Ascending aorta (tissue), 2 donors: Measurements from ENCODE around the gene DUSP2. TPM values are rescaled to one million over a fixed set of nuclear protein-coding genes. Genes with fewer than 3 reads are reported as not detected.

Experiments
- DNase-seq, 2 donors: peaks; one replicate each; pipeline ENCODE4 v3.0.0-alpha.2; 2019; ENCODE audit warnings: low spot score in 2 of 2
- H3K27ac ChIP-seq, 2 donors: fragments of 200-600 bp; sonication (generic); one replicate each; pipeline ENCODE4 v1.5.1; 2016 to 2017; ENCODE audit warnings: mild to moderate bottlenecking in 1 of 2
- H3K27me3 ChIP-seq: fragments of 200-600 bp; sonication (generic); one replicate; pipeline ENCODE4 v1.5.1; 2017
- H3K36me3 ChIP-seq, 2 donors: fragments of 200-600 bp; sonication (generic); one replicate each; pipeline ENCODE4 v1.5.1; 2016
- H3K4me1 ChIP-seq, 2 donors: fragments of 200-600 bp; sonication (generic); one replicate each; pipeline ENCODE4 v1.5.1; 2016 to 2017; ENCODE audit warnings: mild to moderate bottlenecking in 1 of 2
- H3K4me3 ChIP-seq, 2 donors: fragments of 200-600 bp; sonication (generic); one replicate each; pipeline ENCODE4 v1.5.1; 2016 to 2017; ENCODE audit warnings: mild to moderate bottlenecking in 1 of 2
- H3K9me3 ChIP-seq, 2 donors: fragments of 200-600 bp; sonication (generic); one replicate each; pipeline ENCODE4 v1.5.1; 2016
- intact Hi-C: fragments of 100-400 bp; cut with DNase I; formaldehyde crosslinking; loops from one replicate; pipeline ENCODE4 v1.15.1; 2023
- total RNA-seq: library from RNA; depleted of rRNA; stranded (reverse); fragments of >200 nt; gene quantifications from one replicate; pipeline ENCODE4 v1.1.0, GENCODE V29; 2016
- TF ChIP-seq, protein P1 (sequence below), 3 experiments: fragments of 200-600 bp in 2 of 3; fragments of 450-650 bp in 1 of 3; sonication (generic) in 2 of 3; IDR thresholded peaks; one replicate each; pipeline ENCODE4 v1.5.1; 2016 to 2019; ENCODE audit warnings: antibody characterized with exemption in 3 of 3, mild to moderate bottlenecking in 1 of 3, moderate library complexity in 1 of 3

The DUSP2 gene
- total RNA-seq, 1 donor from 2014 or later: 7.2 TPM

DNA sequence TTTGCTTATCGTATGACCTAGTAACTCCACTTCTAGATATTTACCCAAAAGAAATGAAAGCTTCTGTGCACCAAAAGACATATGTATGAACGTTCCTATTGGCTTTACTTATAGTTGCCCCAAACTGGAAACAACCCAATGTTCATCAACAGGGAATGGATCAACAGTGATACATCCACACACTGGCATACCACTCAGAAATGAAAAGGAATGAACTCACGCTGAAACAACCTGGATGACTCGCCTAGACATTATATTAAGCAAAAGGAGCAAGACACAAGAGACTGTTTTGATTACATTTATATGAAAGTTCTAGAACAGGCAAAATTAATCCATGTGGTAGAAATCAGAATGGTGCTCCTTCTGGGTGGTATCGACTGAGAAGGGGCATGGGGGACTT lies 47.8 kb downstream of the DUSP2 start:
- no peaks in the 10 kb centered on the region for H3K36me3 ChIP-seq
- H3K27me3 ChIP-seq: no peaks in the 10 kb centered on the region
- H3K4me1 ChIP-seq: peaks cover 3 to 8% of the 10 kb centered on the region in 2 donors
- H3K4me3 ChIP-seq: no peak overlapping the region
- H3K27ac ChIP-seq: no peak overlapping the region
- TF ChIP-seq, protein P1, sequence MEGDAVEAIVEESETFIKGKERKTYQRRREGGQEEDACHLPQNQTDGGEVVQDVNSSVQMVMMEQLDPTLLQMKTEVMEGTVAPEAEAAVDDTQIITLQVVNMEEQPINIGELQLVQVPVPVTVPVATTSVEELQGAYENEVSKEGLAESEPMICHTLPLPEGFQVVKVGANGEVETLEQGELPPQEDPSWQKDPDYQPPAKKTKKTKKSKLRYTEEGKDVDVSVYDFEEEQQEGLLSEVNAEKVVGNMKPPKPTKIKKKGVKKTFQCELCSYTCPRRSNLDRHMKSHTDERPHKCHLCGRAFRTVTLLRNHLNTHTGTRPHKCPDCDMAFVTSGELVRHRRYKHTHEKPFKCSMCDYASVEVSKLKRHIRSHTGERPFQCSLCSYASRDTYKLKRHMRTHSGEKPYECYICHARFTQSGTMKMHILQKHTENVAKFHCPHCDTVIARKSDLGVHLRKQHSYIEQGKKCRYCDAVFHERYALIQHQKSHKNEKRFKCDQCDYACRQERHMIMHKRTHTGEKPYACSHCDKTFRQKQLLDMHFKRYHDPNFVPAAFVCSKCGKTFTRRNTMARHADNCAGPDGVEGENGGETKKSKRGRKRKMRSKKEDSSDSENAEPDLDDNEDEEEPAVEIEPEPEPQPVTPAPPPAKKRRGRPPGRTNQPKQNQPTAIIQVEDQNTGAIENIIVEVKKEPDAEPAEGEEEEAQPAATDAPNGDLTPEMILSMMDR (IDR thresholded peaks at IDR 0.05): no peak
- intact Hi-C loops: no loop called here
- H3K9me3 ChIP-seq: no peaks in the 10 kb centered on the region
- DNase-seq: no peak

DNA sequence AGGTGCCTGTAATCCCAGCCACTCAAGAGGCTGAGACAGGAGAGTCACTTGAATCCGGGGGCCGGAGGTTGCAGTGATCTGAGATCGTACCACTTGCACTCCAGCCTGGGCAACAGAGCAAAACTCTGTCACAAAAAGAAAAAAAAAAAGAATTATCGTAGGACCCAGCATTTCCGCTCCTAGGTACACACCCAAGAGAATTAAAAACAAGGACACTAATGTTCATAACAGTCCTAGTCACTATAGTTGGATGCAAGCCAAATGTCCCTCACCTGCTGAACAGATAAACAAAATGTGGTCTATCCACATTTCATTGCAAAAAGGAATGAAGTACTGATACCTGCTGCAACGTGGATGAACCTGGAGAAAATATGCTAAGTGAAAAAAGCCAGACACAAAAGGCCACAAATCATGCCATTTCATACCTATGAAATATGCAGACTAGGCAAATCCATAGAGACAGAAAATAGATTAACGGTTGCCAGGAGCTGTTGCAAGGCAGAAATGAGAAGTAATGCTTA lies 50.1 kb downstream of the DUSP2 start:
- Histone ChIP-seq H3K4me3 (no peak overlapping the region), H3K27me3 (no peaks in the 10 kb centered on the region), H3K27ac (no peak overlapping the region), H3K9me3 (no peaks in the 10 kb centered on the region), H3K36me3 (no peaks in the 10 kb centered on the region), H3K4me1 (peaks cover 3 to 8% of the 10 kb centered on the region in 2 donors)
- DNase-seq: peak in 1 of 2 donors; percentile 33
- TF ChIP-seq, protein P1 (IDR thresholded peaks at IDR 0.05): no peak
- intact Hi-C loops: no loop called here

DNA sequence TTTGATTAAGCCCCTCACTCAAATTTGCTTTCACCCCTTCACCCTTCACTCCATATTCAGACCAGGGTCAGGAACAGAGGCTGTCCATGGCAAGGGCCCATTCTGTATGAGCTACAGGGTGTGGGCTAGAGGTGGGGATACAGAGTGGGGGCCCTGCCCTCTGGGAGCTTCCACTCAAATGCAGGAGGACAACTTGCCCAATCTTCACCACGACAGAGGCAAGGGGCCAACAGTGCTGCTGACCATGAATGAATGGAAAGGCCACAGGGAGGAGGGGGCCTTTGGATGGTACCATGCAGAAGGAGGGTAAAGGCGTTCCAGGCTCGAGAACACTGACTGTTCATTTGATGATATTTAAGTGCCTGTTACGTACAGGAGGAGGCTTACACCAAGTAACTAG lies 51.7 kb downstream of the DUSP2 start:
- H3K27ac ChIP-seq: no peak overlapping the region
- no peaks in the 10 kb centered on the region for H3K27me3 ChIP-seq
- peaks cover 0 to 2% of the 10 kb centered on the region in 2 donors for H3K4me1 ChIP-seq
- no peak overlapping the region for H3K4me3 ChIP-seq
- no peaks in the 10 kb centered on the region for H3K36me3 ChIP-seq
- DNase-seq: no peak
- H3K9me3 ChIP-seq: no peaks in the 10 kb centered on the region
- TF ChIP-seq, protein P1 (IDR thresholded peaks at IDR 0.05): no peak
- intact Hi-C loops: no loop called here

Other genes with a start within 250 kb of the DUSP2 start
- gene ANKRD36C, start 153.6 kb downstream of the DUSP2 start, total RNA-seq: 12.1 TPM
- 9.4 TPM for gene GPAT2, start 110.5 kb downstream of the DUSP2 start, total RNA-seq
- 9.4 TPM for gene ADRA2B, start 28.9 kb downstream of the DUSP2 start, total RNA-seq
- not detected for gene ASTL, start 6.9 kb downstream of the DUSP2 start, total RNA-seq
- 85.6 TPM for gene STARD7, start 63.4 kb upstream of the DUSP2 start, total RNA-seq
- gene TMEM127, start 120.6 kb upstream of the DUSP2 start, total RNA-seq: 61.9 TPM
- 127 TPM for gene CIAO1, start 120.8 kb upstream of the DUSP2 start, total RNA-seq
- 57.4 TPM for gene SNRNP200, start 160.1 kb upstream of the DUSP2 start, total RNA-seq
- 14.5 TPM for gene ITPRIPL1, start 179.9 kb upstream of the DUSP2 start, total RNA-seq
- gene NCAPH, start 190.3 kb upstream of the DUSP2 start, total RNA-seq: not detected